Mucosa of stomach (tissue), 1 donor: ENCODE measurements around the gene ARL11.
"Not testable (repeated sequence)": the region's sequence is repeated elsewhere in the genome, so short reads cannot be mapped to it uniquely, and the experiment has no call there.

Experiments
- H3K27me3 ChIP-seq: one replicate; pipeline ENCODE4 v1.7.0; 2013; ENCODE audit warnings: mild to moderate bottlenecking, low read length; ENCODE audit not compliant: control insufficient read depth, insufficient read depth
- H3K36me3 ChIP-seq: one replicate; pipeline ENCODE4 v1.7.0; 2013; ENCODE audit warnings: low read length; ENCODE audit not compliant: control insufficient read depth, insufficient read depth
- H3K4me1 ChIP-seq: one replicate; pipeline ENCODE4 v1.7.0; 2013; ENCODE audit warnings: mild to moderate bottlenecking, low read length; ENCODE audit not compliant: control insufficient read depth, insufficient read depth
- H3K4me3 ChIP-seq: one replicate; pipeline ENCODE4 v1.7.0; 2013; ENCODE audit warnings: low read length
- H3K9ac ChIP-seq: one replicate; pipeline ENCODE4 v1.7.0; 2013; ENCODE audit warnings: mild to moderate bottlenecking, low read length, moderate library complexity
- H3K9me3 ChIP-seq: one replicate; pipeline ENCODE4 v1.7.0; 2013; ENCODE audit warnings: mild to moderate bottlenecking, low read length, moderate library complexity; ENCODE audit not compliant: control insufficient read depth
- donor health status: Pancreatic carcinoma.

The ARL11 gene

DNA sequence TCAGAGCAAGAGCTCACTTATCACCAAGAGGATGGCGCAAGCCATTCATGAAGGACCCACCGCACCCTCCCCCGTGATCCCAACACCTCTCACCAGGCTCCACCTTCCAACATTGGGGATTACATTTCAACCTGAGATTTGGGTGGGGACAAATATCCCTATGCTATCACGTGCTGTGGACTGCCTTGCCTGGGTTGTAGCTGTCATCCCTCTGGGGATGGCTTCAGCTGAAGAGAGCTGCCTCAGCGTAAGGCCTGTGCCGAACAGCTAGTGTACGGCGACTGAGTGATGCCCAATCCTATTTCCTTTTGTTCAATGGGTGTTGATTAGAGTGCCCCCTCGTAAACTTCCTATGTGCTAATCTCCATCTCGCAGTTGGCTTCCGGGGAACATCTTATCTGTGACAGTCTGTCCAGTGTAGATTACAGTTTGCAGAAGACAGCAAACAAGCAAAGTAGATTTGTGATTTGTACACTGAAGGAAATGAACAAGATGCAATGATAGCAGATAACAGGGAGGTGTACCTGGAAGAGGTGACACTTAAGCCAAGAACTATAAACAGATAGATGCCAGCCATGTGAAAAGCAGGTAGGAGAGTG, 31.2 kb upstream of the ARL11 start:
- Histone ChIP-seq H3K36me3 (no peaks in the 10 kb centered on the region), H3K9ac (no peak overlapping the region), H3K4me3 (no peak overlapping the region), H3K9me3 (no peaks in the 10 kb centered on the region), H3K27me3 (no peaks in the 10 kb centered on the region), H3K4me1 (no peaks in the 10 kb centered on the region)

DNA sequence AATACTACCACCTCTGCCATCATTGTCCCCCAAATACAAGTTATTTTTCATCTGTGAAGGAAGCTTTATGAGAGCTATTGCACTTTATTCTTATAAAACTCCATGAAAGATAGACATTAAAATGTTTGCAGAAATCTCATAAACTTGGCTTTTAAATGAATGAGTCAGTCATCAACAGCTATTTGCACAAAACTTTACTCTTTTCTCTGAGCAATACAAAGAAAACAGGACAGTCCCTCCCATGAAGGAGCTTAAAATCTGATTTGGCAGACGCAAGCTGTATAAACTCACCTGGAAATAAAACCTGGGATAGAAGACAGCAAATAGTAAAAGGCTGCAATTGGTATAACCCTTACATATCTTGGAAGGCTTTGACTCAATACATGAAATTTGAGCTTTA, 26.3 kb upstream of the ARL11 start:
- no peaks in the 10 kb centered on the region for H3K36me3 ChIP-seq
- H3K4me3 ChIP-seq, result no peak overlapping the region
- no peak overlapping the region for H3K9ac ChIP-seq
- H3K4me1 ChIP-seq, result peaks cover 10% of the 10 kb centered on the region
- no peaks in the 10 kb centered on the region for H3K9me3 ChIP-seq
- no peaks in the 10 kb centered on the region for H3K27me3 ChIP-seq

DNA sequence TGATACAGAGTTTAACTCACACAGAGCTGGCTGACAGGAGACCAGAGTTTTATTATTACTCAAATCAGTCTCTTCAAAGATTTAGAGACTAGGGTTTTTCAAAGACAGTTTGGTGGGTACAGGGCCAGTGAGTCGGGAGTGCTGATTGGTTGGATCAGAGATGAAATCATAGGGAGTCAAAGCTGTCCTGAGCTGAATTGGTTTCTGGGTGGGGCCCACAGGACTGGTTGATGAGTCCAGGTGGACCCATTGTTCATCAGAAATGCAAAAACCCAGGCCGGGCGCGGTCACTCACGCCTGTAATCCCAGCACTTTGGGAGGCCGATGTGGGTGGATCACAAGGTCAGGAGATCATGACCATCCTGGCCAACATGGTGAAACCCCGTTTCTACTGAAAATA, 25.7 kb upstream of the ARL11 start:
- H3K27me3 ChIP-seq, H3K4me1 ChIP-seq, H3K4me3 ChIP-seq, H3K9ac ChIP-seq, H3K9me3 ChIP-seq, H3K36me3 ChIP-seq: not testable (repeated sequence)

DNA sequence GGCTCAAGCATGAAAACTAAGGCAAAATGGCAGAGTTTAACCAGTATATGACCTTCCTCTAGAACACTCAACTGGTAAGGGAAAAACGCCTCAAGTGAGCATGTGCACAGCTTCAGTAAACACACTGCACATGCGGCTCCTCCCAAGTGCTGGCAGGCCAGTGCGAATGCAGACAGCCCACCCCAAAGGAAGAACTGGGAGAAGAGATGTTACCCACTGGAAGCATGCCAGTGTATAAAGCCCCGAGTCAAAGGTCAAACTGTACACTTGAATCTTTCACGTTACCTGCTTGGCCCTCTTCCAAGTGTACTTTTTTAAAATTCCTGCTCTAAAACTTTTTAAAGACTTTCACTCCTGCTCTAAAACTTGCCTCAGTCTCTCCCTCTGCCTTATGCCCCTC, 23.7 kb upstream of the ARL11 start:
- Histone ChIP-seq H3K4me1 (peaks cover 10% of the 10 kb centered on the region), H3K27me3 (no peaks in the 10 kb centered on the region), H3K9me3 (no peaks in the 10 kb centered on the region), H3K4me3 (no peak overlapping the region), H3K9ac (no peak overlapping the region), H3K36me3 (no peaks in the 10 kb centered on the region)

DNA sequence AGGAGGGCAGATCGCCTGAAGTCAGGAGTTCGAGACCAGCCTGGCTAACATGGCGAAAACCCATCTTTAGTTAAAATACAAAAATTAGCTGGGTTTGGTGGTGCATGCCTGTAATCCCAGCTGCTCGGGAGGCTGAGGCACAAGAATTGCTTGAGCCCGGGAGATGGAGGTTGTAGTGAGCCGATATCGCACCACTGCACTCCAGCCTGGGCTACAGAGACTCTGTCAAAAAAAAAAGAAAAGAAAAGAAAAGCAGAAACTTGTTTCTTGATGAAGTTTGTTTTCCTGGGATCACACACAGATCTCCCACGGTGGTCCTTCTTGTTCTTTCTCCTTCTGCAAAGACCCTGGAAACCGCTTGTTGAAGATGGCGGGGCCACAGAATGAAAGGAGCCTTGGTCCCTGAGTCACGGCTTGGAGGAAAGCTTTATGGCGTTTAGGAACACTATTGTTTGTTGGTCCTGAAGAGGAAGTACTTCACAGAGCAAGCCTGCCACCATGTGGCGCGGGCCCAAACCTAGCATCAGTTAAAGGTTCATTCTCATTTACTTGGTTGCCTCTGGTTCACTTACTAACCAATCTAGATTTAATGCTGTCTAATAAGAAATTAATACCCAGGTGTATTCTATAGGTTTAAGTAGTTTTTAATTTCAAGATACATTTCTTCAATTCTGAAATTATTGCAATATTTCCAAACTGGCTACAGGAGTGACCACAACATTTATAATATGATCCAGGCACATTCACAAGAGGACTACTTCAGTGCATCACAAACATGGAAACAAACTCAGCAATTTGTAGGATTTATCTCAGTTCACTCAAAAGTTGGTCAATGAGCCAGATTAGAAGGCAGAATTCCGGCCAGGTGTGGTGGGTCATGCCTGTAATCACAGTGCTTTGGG, 21.3 kb upstream of the ARL11 start:
- no peaks in the 10 kb centered on the region for H3K9me3 ChIP-seq
- H3K27me3 ChIP-seq, result no peaks in the 10 kb centered on the region
- no peak overlapping the region for H3K4me3 ChIP-seq
- peak overlapping the region; percentile 9 for H3K9ac ChIP-seq
- H3K36me3 ChIP-seq, result no peaks in the 10 kb centered on the region
- peaks cover 10% of the 10 kb centered on the region for H3K4me1 ChIP-seq

DNA sequence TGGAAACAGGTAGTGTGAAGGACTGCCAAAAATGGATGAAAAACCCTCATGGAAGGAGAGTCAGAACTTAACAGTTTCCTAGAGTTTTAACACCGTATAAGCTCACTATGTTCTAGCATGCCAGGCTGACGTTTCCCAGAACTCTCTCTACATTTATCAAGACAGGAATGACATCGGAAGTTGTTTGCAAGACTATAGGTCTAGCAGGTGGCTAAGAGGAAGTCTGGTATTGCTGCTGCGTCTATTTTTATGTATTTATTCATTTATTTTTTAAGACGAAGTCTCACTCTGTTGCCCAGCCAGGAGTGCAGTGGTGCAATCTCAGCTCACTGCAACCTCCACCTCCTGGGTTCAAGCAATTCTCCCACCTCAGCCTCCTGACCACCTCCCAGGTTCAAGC, 20.5 kb upstream of the ARL11 start:
- Histone ChIP-seq H3K4me3 (no peak overlapping the region), H3K4me1 (peaks cover 10% of the 10 kb centered on the region), H3K9me3 (no peaks in the 10 kb centered on the region), H3K9ac (no peak overlapping the region), H3K27me3 (no peaks in the 10 kb centered on the region), H3K36me3 (no peaks in the 10 kb centered on the region)

DNA sequence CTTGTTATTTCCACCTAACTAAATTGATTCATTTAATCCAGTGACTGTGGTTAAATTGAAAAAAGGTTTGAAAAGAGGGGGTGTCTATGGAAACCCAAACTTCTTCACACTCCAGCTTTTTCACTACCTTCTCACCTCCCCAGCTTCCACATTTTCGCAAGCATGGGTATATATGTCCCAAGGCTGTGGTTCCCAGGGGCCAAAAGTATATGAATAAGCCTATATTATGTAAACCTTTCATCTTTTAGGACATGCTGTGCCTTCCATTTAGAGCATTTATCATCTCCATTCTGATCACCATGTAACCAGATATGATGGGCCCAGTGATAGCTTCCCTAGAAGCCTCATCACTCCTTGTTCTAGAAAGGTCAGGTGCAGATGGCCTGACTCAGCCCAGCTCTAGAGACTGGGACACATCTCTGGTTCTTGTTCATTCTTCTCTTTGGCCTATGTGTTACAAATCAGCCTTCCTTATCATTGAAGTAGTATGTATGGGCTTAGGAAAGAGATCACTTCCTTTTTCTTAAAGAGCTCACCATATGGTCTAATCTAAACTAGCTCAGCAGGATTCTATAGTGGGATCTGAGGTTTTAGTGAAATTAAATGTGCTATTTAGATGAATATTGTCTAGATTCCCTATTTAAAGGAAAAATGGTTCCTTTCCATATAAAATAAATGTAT, 19.5 kb upstream of the ARL11 start:
- Histone ChIP-seq H3K9ac (no peak overlapping the region), H3K4me1 (peaks cover 10% of the 10 kb centered on the region), H3K27me3 (no peaks in the 10 kb centered on the region), H3K9me3 (no peaks in the 10 kb centered on the region), H3K36me3 (no peaks in the 10 kb centered on the region), H3K4me3 (no peak overlapping the region)

DNA sequence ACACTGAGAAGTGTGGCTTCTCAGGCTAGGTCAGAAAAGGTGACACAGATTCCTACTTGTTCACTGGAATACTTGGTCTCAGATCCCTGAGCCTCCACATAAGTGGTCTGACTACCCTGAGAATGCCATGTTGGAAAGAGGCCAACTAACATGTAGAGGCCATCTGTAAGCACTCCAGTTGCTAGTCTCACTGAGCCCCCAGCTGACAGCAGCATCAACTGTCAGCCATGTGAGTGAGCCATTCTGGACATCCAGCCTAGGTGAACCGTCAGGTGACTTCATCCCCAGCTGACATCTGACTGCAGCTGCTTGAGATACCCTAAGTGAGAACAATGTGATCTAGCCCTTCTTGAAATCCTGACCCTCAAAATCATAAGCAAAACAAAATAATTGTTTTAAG, 18.1 kb upstream of the ARL11 start:
- Histone ChIP-seq H3K9me3 (no peaks in the 10 kb centered on the region), H3K27me3 (no peaks in the 10 kb centered on the region), H3K36me3 (no peaks in the 10 kb centered on the region), H3K9ac (no peak overlapping the region), H3K4me1 (no peaks in the 10 kb centered on the region), H3K4me3 (no peak overlapping the region)

DNA sequence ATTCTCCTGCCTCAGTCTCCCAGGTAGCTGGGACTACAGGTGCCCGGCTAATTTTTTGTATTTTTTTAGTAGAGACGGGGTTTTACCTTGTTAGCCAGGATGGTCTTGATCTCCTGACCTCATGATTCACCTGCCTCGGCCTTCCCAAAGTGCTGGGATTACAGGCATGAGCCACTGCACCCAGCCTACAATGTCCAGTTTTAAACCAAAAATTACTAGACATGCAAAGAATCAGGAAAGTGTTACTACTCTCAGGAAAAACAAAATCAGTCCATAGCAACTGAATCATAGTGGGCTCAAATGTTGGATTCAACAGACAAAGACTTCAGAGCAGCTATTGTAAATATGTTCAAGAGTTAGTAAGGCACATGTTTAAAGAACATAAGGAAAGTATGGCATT, 16.3 kb upstream of the ARL11 start:
- not testable (repeated sequence) for H3K36me3 ChIP-seq, H3K4me1 ChIP-seq, H3K9me3 ChIP-seq, H3K27me3 ChIP-seq, H3K4me3 ChIP-seq, H3K9ac ChIP-seq

DNA sequence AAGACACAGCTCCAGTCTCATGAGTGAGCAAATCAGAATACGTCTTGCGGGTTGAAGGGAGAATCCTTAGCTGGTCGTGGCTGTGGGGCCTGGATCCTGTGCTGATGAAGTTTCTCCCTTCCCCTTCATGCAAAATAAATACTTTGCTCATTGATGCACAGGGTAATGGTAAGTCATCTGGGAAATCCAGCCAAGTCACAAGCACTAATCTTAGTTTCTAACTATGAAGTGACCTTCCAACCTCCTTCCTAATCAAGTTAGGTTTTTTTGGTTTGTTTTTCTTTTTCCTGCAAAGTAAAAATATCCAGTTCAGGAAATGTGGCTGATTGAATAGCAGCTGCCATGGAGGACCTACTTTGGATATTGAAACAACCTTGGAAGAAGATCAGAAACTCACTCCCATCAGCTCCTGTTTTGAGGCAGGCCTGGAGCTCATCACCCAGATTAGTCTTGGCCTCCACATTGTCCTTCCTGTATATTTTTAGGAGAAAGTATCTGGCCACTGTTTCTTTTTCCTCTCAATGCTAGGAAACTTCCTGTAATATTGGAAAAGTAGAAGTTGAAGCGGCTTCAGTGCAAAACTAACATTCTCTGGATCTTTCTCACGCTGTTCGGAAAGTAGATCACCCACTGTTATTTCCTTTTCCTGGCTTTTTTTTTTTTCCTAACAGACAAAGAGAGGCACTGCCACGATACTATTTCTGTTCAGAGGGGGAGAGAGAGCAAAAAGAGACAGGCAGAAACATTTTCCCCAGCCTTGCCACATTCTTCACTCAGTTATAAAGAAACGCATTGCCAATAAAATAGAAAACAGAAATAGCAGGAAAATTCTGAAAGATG, 12.3 kb upstream of the ARL11 start:
- H3K36me3 ChIP-seq, result no peaks in the 10 kb centered on the region
- H3K4me3 ChIP-seq, result no peak overlapping the region
- no peaks in the 10 kb centered on the region for H3K27me3 ChIP-seq
- no peaks in the 10 kb centered on the region for H3K4me1 ChIP-seq
- H3K9me3 ChIP-seq, result no peaks in the 10 kb centered on the region
- H3K9ac ChIP-seq, result no peak overlapping the region

DNA sequence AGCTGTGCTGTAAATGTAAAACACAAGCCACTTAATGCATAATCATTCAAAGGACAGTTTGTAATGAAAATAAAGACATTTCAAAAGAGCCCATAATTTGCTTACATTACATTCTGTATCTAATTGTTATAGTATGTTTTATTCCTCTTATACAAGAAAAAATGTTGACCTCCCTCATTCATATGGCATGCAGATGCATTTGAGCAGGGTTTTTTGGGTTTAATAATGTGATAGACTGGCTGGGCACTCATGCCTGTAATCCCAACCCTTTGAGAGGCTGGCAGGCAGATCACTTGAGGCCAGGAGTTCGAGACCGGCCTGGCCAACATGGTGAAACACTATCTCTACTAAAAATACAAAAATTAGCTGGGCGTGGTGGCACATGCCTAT, 11.6 kb upstream of the ARL11 start:
- no peak overlapping the region for H3K9ac ChIP-seq
- H3K9me3 ChIP-seq, result no peaks in the 10 kb centered on the region
- H3K36me3 ChIP-seq, result no peaks in the 10 kb centered on the region
- H3K4me3 ChIP-seq, result no peak overlapping the region
- no peaks in the 10 kb centered on the region for H3K4me1 ChIP-seq
- no peaks in the 10 kb centered on the region for H3K27me3 ChIP-seq
